SKM-1 treated with dmso at 0.1 percent for 144 hours (cell line): ENCODE data around the gene SIDT1.

Source experiments
- DNase-seq: peaks from one replicate; lab custom pipeline; 2025; ENCODE audit not compliant: unreplicated experiment; lab: John Stamatoyannopoulos, UW

SIDT1 gene

DNA sequence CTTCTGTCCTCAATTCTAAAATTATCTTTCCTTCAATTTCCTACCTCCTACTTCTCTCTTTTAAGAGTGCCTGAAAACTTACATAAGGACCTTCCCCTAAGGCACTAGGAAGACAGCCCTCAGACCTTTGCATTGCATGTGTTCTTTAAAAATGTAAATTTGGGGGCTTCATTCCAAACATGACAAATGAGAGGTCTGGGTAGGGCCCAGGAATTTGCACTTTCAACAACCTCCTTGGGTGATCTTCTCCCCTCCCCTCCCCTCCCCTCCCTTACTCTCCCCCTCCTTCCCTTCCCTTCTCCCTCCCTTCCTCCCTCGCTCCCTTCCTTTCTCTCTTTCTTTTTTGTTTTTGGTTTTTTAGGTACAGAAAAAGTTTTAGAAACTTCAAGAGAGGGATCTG lies 145.4 kb downstream of the SIDT1 start:
- no peak for DNase-seq

DNA sequence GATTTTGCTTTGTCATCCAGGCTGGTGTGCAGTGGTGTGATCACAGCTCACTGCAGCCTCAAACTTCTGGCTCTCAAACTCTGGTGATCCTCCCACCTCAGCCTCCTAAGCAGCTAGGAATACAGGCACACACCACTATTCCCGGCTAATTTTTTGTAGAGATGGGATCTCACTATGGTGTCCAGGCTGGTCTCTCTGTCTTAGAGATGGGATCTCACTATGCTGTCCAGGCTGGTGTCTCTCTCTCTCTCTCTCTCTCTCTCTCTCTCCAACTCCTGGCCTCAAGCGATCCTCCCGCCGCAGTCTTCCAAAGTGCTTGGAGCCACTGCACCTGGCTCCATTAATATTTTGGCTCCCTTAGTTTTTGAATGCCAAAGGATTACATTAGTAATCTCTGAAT lies 146.4 kb downstream of the SIDT1 start:
- DNase-seq = no peak
